K562 (cell line): ENCODE data around the gene CTXN3. TPM values are rescaled to one million over a fixed set of nuclear protein-coding genes. Genes with fewer than 3 reads are reported as not detected.

Experiments
- ATAC-seq: fragments of 200-7000 bp; cut with Tn5 transposase; 3 replicates; pipeline ENCODE4 v1.9.1; 2020; ENCODE audit warnings: moderate library complexity
- BruUV-seq: library from RNA; stranded (reverse); fragments of 400-500 nt; replicated peaks from 2 replicates; lab custom pipeline; 2021; lab: Mats Ljungman, UMichigan
- CTCF ChIA-PET: fragments of 300-600 bp; formaldehyde crosslinking; extraction: SDS; loops from one replicate; lab custom pipeline; 2021; ENCODE audit warnings: low intra/inter-chr PET ratio; lab: Yijun Ruan, JAX
- POLR2A ChIA-PET: fragments of 300-600, 350-650 bp; sonication (Branson Sonifier 250); formaldehyde crosslinking; extraction: SDS; loops from one replicate; lab custom pipeline; 2021; ENCODE audit warnings: antibody characterized with exemption, inconsistent platforms; lab: Yijun Ruan, JAX
- DNase-seq, 4 experiments: peaks; one replicate each; pipeline versions ENCODE4 v3.0.0 to v3.0.0-alpha.2; 2011 to 2018; ENCODE audit warnings: low spot score in 3 of 4, mixed read lengths in 3 of 4; ENCODE audit errors: extremely low read depth in 1 of 4
- FAIRE-seq: peaks from 2 replicates; lab custom pipeline; 2011; peaks lifted over from hg19 to GRCh38; lab: Jason Lieb, UNC
- H2AFZ ChIP-seq: 2 replicates; pipeline ENCODE4 v1.6.0; 2011; ENCODE audit warnings: low read depth, low read length, control low read depth, inconsistent platforms
- H3K27ac ChIP-seq: fragments of 200-600 bp; 3 replicates; pipeline ENCODE4 v1.8.0; 2011; ENCODE audit warnings: low read depth, mild to moderate bottlenecking, control low read depth, inconsistent platforms, low read length, moderate library complexity, mixed read lengths; ENCODE audit errors: extremely low read depth
- H3K27me3 ChIP-seq, 2 experiments: fragments of 300-600 bp in 1 of 2; 2 replicates in 1 of 2; 3 replicates in 1 of 2; pipeline versions ENCODE4 v1.6.0 to v1.8.0; 2011; ENCODE audit warnings: inconsistent platforms in 2 of 2, low read length in 2 of 2, mild to moderate bottlenecking in 1 of 2, mixed read lengths in 1 of 2, moderate library complexity in 1 of 2; ENCODE audit not compliant: control insufficient read depth in 2 of 2, insufficient read depth in 2 of 2
- H3K36me3 ChIP-seq: fragments of 300-600 bp; 3 replicates; pipeline ENCODE4 v1.8.0; 2011; ENCODE audit warnings: mild to moderate bottlenecking, low read length, inconsistent platforms; ENCODE audit not compliant: control insufficient read depth, insufficient read depth
- H3K4me1 ChIP-seq, 2 experiments: fragments of 200-600 bp in 1 of 2; replicated peaks in 1 of 2; 2 replicates in 1 of 2; 3 replicates in 1 of 2; pipeline versions ENCODE4 v1.5.1 to v1.8.0; 2011; ENCODE audit warnings: inconsistent platforms in 2 of 2, low read length in 2 of 2, mild to moderate bottlenecking in 1 of 2, mixed read lengths in 1 of 2, moderate library complexity in 1 of 2; ENCODE audit not compliant: control insufficient read depth in 2 of 2, insufficient read depth in 2 of 2
- H3K4me2 ChIP-seq: 2 replicates; pipeline ENCODE4 v1.6.1; 2011; ENCODE audit warnings: low read length, control low read depth, inconsistent platforms, mixed read lengths; ENCODE audit not compliant: insufficient read depth
- H3K4me3 ChIP-seq: fragments of 200-600 bp; sonication (generic), shearing (Covaris generic); 2 replicates; pipeline ENCODE4 v1.5.1; 2016; ENCODE audit warnings: control low read depth, inconsistent platforms
- H3K79me2 ChIP-seq: fragments of 200-600 bp; 3 replicates; pipeline ENCODE4 v1.8.0; 2011; ENCODE audit warnings: low read length, inconsistent platforms; ENCODE audit not compliant: control insufficient read depth, insufficient read depth
- H3K9ac ChIP-seq, 2 experiments: 2 replicates each; pipeline versions ENCODE4 v1.6.0 to v1.6.1; 2011; ENCODE audit warnings: low read depth in 2 of 2, low read length in 2 of 2, control low read depth in 1 of 2, inconsistent platforms in 1 of 2, mild to moderate bottlenecking in 1 of 2, mixed read lengths in 1 of 2; ENCODE audit not compliant: insufficient read depth in 1 of 2
- H3K9me1 ChIP-seq: one replicate; pipeline ENCODE4 v1.6.0; 2011; ENCODE audit warnings: inconsistent platforms, mild to moderate bottlenecking, low read length, moderate library complexity; ENCODE audit not compliant: control insufficient read depth, insufficient read depth
- H3K9me3 ChIP-seq: replicated peaks from 2 replicates; pipeline ENCODE4 v1.5.1; 2011; ENCODE audit warnings: low read depth, low read length, inconsistent platforms; ENCODE audit not compliant: control insufficient read depth, insufficient read depth
- H4K20me1 ChIP-seq: replicated peaks from 2 replicates; pipeline ENCODE4 v1.6.1; 2011; ENCODE audit warnings: low read length, inconsistent platforms, mixed read lengths; ENCODE audit not compliant: control insufficient read depth, insufficient read depth
- CEBPG ChIP-seq, 3 experiments: fragments of 200-800 bp in 1 of 3; sonication (Bioruptor generic) in 1 of 3; sonication (generic) in 1 of 3; formaldehyde crosslinking in 1 of 3; IDR thresholded peaks in 2 of 3; conservative IDR thresholded peaks in 1 of 3; 2 replicates each; pipeline versions ENCODE4 v1.6.1 to v1.8.0; 2016 to 2022; ENCODE audit warnings: missing compliant biosample characterization in 2 of 3, missing genetic modification characterization in 2 of 3, mild to moderate bottlenecking in 1 of 3, missing genetic modification reagents in 1 of 3
- KAT2B ChIP-seq: IDR thresholded peaks from one replicate; pipeline ENCODE4 v1.6.1; 2012; ENCODE audit warnings: low read depth, mild to moderate bottlenecking, control low read depth, inconsistent platforms, low read length, moderate library complexity
- PCBP2 ChIP-seq: fragments of 200-400 bp; formaldehyde crosslinking; IDR thresholded peaks from 2 replicates; pipeline ENCODE4 v1.6.1; 2018; ENCODE audit warnings: low read length, low read depth, mild to moderate bottlenecking, moderate library complexity; ENCODE audit not compliant: poor library complexity, severe bottlenecking
- RFX1 ChIP-seq: fragments of 450-650 bp; IDR thresholded peaks from 2 replicates; pipeline ENCODE4 v1.6.1; 2016; ENCODE audit warnings: mild to moderate bottlenecking, moderate library complexity
- STAT5B ChIP-seq: fragments of 250-450 bp; sonication (Bioruptor Pico); IDR thresholded peaks from 2 replicates; pipeline ENCODE4 v1.8.0; 2021; ENCODE audit warnings: mild to moderate bottlenecking, inconsistent platforms
- WGBS: fragments of 100-300 bp; shearing (Covaris generic); methylation state at CpG from one replicate; pipeline ENCODE4 v1.1.6; 2016; ENCODE audit warnings: low coverage, mixed read lengths; ENCODE audit not compliant: insufficient coverage; ENCODE audit errors: missing lambda C conversion rate; 5-methylcytosine and 5-hydroxymethylcytosine counted together
- in situ Hi-C: fragments of 300-500 bp; cut with MboI; formaldehyde crosslinking; loops from 4 replicates; pipeline ENCODE4 v1.15.0; 2018; ENCODE audit warnings: inconsistent platforms, mixed read lengths
- intact Hi-C: fragments of 100-400 bp; cut with micrococcal nuclease; formaldehyde crosslinking; loops from 2 replicates; pipeline ENCODE4 v1.14.2; 2022
- polyA plus RNA-seq, 8 experiments: library from polyadenylated mRNA; depleted of rRNA in 4 of 8; stranded (reverse) in 5 of 8; unstranded in 3 of 8; fragments of >200 nt; fragmentation: Nextera tagmentation in 2 of 8; fragmentation: Illumina TruSeq in 1 of 8; extraction: Ambion mirVana in 2 of 8; extraction: Trizol in 1 of 8; gene quantifications; 2 replicates each; pipeline versions ENCODE4 v1.2.1 to v1.2.3, GENCODE V29; 2011 to 2014; ENCODE audit warnings: inconsistent platforms in 1 of 8, missing spikeins in 1 of 8
- total RNA-seq, 7 experiments: library from RNA; depleted of rRNA in 6 of 7; stranded (reverse); fragments of >200 nt in 6 of 7; fragmentation: Illumina TruSeq in 2 of 7; extraction: Trizol in 2 of 7; gene quantifications; 2 replicates each; pipeline versions ENCODE4 v1.2.1 to v1.2.3, GENCODE V29; 2011 to 2021; ENCODE audit warnings: low replicate concordance in 1 of 7
- TF ChIP-seq, protein P1 (sequence below): fragments of 250-450 bp; sonication (Bioruptor Pico); IDR thresholded peaks from 2 replicates; pipeline ENCODE4 v1.5.0; 2020; ENCODE audit warnings: mild to moderate bottlenecking, borderline replicate concordance
- TF ChIP-seq, protein P2 (sequence below), 2 experiments: fragments of 450-650 bp in 1 of 2; sonication (generic) in 1 of 2; formaldehyde crosslinking in 1 of 2; IDR thresholded peaks in 1 of 2; conservative IDR thresholded peaks in 1 of 2; 2 replicates each; pipeline versions ENCODE4 v1.6.1 to v1.8.1; 2016 to 2023; ENCODE audit warnings: mild to moderate bottlenecking in 2 of 2, moderate library complexity in 2 of 2, inconsistent platforms in 1 of 2, missing genetic modification reagents in 1 of 2
- TF ChIP-seq, protein P3 (sequence below): fragments of 450-650 bp; formaldehyde crosslinking; conservative IDR thresholded peaks from 2 replicates; pipeline ENCODE4 v1.4.0; 2022; ENCODE audit warnings: mild to moderate bottlenecking, missing genetic modification characterization
- TF ChIP-seq, protein P4 (sequence below): IDR thresholded peaks from 3 replicates; pipeline ENCODE4 v1.6.1; 2011; ENCODE audit warnings: borderline replicate concordance, mild to moderate bottlenecking; ENCODE audit not compliant: insufficient read length, insufficient read depth

CTXN3 gene
- total and polyA plus RNA-seq, 9 of the 15 experiments (the other 6 are each of a cell fraction or from before 2014, with no cell fraction given), result not detected

DNA sequence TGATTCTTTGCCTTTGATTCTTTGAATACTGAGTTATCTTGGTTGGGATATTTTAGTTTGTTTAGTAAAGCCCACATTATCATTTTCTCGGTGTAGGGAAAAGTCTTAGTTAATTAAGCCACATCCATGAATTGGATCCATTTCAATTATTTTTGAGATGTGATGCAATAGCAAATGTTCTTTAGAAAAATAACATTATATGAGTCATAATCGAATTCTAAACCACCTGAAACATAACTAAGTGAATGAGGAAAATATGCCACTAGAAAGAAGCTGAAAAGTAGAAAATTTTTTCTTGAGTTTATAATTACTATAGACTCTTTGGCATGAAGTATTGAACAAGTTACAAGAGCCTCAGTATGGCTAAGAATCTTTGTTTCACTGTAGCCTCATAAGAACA is 36.8 kb downstream of the CTXN3 start:
- WGBS, result 0% methylated on average over 2 of the region's 2 CpGs
- BruUV-seq, result no TSS peak
- Histone ChIP-seq H3K4me3 (no peak overlapping the region), H2AFZ (no peak overlapping the region), H3K27me3 (no peaks in the 10 kb centered on the region), H3K36me3 (no peaks in the 10 kb centered on the region), H3K9me3 (no peaks in the 10 kb centered on the region), H3K27ac (no peak overlapping the region), H3K4me2 (no peak overlapping the region), H3K4me1 (no peaks in the 10 kb centered on the region), H4K20me1 (no peaks in the 10 kb centered on the region), H3K9ac (no peak overlapping the region), H3K79me2 (no peaks in the 10 kb centered on the region), H3K9me1 (no peaks in the 10 kb centered on the region)
- TF ChIP-seq, protein P1, sequence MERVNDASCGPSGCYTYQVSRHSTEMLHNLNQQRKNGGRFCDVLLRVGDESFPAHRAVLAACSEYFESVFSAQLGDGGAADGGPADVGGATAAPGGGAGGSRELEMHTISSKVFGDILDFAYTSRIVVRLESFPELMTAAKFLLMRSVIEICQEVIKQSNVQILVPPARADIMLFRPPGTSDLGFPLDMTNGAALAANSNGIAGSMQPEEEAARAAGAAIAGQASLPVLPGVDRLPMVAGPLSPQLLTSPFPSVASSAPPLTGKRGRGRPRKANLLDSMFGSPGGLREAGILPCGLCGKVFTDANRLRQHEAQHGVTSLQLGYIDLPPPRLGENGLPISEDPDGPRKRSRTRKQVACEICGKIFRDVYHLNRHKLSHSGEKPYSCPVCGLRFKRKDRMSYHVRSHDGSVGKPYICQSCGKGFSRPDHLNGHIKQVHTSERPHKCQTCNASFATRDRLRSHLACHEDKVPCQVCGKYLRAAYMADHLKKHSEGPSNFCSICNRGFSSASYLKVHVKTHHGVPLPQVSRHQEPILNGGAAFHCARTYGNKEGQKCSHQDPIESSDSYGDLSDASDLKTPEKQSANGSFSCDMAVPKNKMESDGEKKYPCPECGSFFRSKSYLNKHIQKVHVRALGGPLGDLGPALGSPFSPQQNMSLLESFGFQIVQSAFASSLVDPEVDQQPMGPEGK (CRISPR knock-in tag), result no peak
- TF ChIP-seq CEBPG (CRISPR knock-in tag; IDR thresholded peaks at IDR 0.05) (no peak), CEBPG (tag; conservative IDR thresholded peaks at IDR 0.05 in 1 of 2, IDR thresholded peaks at IDR 0.05 in 1 of 2) (peak; percentile 21 to 62; a peak in 2 of 4 replicates)
- FAIRE-seq (no peak), DNase-seq (no peak), ATAC-seq (no peak)
- in situ Hi-C loops, result no loop called here
- intact Hi-C loops, result no loop called here
- ChIA-PET CTCF (no interaction called here), POLR2A (no interaction called here)

DNA sequence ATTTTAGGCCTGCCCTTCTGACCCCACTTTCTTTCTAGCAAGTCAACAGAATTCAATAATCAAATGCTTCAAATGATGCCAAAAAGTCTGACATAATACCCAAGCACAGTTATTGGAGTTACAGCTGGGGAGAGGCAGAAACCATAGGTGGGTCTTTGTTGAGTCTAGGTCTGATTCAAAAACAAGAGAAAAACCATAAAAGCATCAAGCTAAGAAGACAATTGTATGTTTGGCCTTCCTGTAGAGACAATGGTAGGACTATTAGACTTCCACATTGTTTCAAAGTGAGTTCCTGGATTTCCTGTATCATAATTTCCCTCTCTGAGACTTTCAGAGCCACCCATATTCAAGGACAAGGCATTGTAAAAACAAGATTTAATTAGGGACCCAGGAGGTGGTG is 37.5 kb downstream of the CTXN3 start:
- no peaks in the 10 kb centered on the region for H3K27me3 ChIP-seq
- no TSS peak for BruUV-seq
- intact Hi-C loops, result no loop called here
- no peak for FAIRE-seq
- no peaks in the 10 kb centered on the region for H4K20me1 ChIP-seq
- POLR2A ChIA-PET, result no interaction called here
- no peak overlapping the region for H3K4me3 ChIP-seq
- no peaks in the 10 kb centered on the region for H3K36me3 ChIP-seq
- H3K9me1 ChIP-seq, result no peaks in the 10 kb centered on the region
- no peak overlapping the region for H3K9ac ChIP-seq
- H2AFZ ChIP-seq, result no peak overlapping the region
- H3K9me3 ChIP-seq, result no peaks in the 10 kb centered on the region
- no peak overlapping the region for H3K27ac ChIP-seq
- H3K79me2 ChIP-seq, result no peaks in the 10 kb centered on the region
- no peak overlapping the region for H3K4me2 ChIP-seq
- H3K4me1 ChIP-seq, result no peaks in the 10 kb centered on the region
- in situ Hi-C loops, result no loop called here
- CTCF ChIA-PET, result no interaction called here
- DNase-seq, result no peak
- ATAC-seq, result no peak
- no peak for TF ChIP-seq KAT2B
- no peak for TF ChIP-seq RFX1
- no peak for TF ChIP-seq STAT5B (CRISPR knock-in tag)
- TF ChIP-seq, protein P2, sequence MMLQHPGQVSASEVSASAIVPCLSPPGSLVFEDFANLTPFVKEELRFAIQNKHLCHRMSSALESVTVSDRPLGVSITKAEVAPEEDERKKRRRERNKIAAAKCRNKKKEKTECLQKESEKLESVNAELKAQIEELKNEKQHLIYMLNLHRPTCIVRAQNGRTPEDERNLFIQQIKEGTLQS (IDR thresholded peaks at IDR 0.05), result no peak
- TF ChIP-seq, protein P2 (CRISPR knock-in tag; conservative IDR thresholded peaks at IDR 0.05), result no peak
- TF ChIP-seq PCBP2, result no peak
- TF ChIP-seq, protein P3, sequence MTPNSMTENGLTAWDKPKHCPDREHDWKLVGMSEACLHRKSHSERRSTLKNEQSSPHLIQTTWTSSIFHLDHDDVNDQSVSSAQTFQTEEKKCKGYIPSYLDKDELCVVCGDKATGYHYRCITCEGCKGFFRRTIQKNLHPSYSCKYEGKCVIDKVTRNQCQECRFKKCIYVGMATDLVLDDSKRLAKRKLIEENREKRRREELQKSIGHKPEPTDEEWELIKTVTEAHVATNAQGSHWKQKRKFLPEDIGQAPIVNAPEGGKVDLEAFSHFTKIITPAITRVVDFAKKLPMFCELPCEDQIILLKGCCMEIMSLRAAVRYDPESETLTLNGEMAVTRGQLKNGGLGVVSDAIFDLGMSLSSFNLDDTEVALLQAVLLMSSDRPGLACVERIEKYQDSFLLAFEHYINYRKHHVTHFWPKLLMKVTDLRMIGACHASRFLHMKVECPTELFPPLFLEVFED (CRISPR knock-in tag), result no peak
- TF ChIP-seq, protein P4, sequence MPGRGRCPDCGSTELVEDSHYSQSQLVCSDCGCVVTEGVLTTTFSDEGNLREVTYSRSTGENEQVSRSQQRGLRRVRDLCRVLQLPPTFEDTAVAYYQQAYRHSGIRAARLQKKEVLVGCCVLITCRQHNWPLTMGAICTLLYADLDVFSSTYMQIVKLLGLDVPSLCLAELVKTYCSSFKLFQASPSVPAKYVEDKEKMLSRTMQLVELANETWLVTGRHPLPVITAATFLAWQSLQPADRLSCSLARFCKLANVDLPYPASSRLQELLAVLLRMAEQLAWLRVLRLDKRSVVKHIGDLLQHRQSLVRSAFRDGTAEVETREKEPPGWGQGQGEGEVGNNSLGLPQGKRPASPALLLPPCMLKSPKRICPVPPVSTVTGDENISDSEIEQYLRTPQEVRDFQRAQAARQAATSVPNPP, result no peak
